Measurements from ENCODE around the gene GALNTL6. TPM values are rescaled to one million over a fixed set of nuclear protein-coding genes. Genes with fewer than 3 reads are reported as not detected.

GALNTL6 gene
- total RNA-seq, 6 donors from 2014 or later: 0.26 to 18.9 TPM; not detected in 4

DNA sequence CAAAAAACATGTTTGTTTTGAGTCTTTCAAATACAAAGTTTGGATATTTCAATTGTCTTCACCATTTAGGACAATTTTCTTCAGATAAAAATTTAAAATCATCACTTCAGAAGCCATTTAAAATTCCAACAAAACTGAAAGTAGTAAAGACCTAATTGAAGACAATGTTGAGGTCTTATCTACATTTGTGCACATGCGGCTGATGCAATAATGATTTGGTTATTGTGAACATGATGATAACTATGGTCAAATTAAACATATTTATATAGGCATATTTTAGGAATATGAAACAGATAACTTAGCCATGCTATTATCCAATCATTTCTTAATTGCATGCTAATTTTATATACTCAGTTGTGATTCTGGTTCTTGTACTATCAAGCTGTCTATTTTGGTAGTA, 407.5 kb downstream of the GALNTL6 start:
- Histone ChIP-seq H3K27ac (no peak overlapping the region), H3K27me3 (no peaks in the 10 kb centered on the region), H3K36me3 (no peaks in the 10 kb centered on the region), H3K4me1 (no peaks in the 10 kb centered on the region), H3K4me3 (no peak overlapping the region), H3K9me3 (no peaks in the 10 kb centered on the region)
- WGBS, 2 donors: 0% methylated on average over 1 of the region's 1 CpG
- no peak for TF ChIP-seq EP300 (IDR thresholded peaks at IDR 0.05)
- TF ChIP-seq POLR2A (IDR thresholded peaks at IDR 0.05): no peak
- TF ChIP-seq CTCF (IDR thresholded peaks at IDR 0.05): no peak
- no peak for TF ChIP-seq POLR2AphosphoS5 (IDR thresholded peaks at IDR 0.05)
- no peak for DNase-seq
- no peak for ATAC-seq (ENCODE audit: low FRiP score in 2 of 2)

DNA sequence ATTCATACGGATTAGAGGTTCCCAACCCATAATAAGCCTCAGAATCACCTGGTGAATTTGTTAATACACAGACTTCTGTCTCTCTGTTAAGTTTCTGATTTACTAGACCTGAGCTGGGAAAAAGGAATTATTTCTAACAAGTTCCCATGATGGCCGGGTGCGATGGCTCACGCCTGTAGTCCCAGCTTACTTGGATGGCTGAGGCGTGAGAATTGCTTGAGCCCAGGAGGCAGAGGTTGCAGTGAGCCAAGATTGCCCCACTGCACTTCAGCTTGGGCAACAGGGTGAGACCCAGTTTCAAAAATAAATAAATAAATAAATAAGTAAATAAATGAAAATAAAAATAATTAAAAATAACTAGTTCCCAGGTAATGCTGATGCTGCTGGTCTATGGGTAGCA, 412.3 kb downstream of the GALNTL6 start:
- H3K4me3 ChIP-seq: no peak overlapping the region
- TF ChIP-seq POLR2AphosphoS5 (IDR thresholded peaks at IDR 0.05) (no peak), POLR2A (IDR thresholded peaks at IDR 0.05) (no peak), CTCF (IDR thresholded peaks at IDR 0.05) (no peak), EP300 (IDR thresholded peaks at IDR 0.05) (no peak)
- no peaks in the 10 kb centered on the region for H3K4me1 ChIP-seq
- no peak overlapping the region for H3K27ac ChIP-seq
- H3K36me3 ChIP-seq: no peaks in the 10 kb centered on the region
- ATAC-seq (ENCODE audit: low FRiP score in 2 of 2) (no peak), DNase-seq (no peak)
- WGBS, 2 donors: 91 to 96% methylated on average over 5 of the region's 5 CpGs
- H3K27me3 ChIP-seq: no peaks in the 10 kb centered on the region
- no peaks in the 10 kb centered on the region for H3K9me3 ChIP-seq

DNA sequence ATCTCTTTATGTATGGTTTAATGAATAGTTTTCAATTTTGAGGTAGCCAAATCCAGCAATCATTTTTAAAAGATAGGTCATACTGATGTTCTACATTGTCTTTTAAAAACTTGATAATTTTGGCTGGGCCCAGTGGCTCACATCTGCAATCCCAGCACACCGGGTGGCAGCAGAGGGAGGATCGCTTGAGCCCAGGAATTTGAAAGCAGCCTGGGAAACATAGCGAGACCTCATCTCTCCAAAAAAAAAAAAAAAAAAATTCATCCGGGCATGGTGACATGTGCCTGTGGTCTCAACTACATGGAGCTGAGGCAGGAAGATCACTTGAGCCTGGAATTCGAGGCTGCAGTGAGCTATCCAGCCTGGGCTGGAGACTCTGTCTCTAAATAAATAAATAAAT, 419.8 kb downstream of the GALNTL6 start:
- no peaks in the 10 kb centered on the region for H3K9me3 ChIP-seq
- H3K27ac ChIP-seq: no peak overlapping the region
- TF ChIP-seq CTCF (IDR thresholded peaks at IDR 0.05) (no peak), EP300 (IDR thresholded peaks at IDR 0.05) (no peak), POLR2AphosphoS5 (IDR thresholded peaks at IDR 0.05) (no peak), POLR2A (IDR thresholded peaks at IDR 0.05) (no peak)
- H3K4me1 ChIP-seq: no peaks in the 10 kb centered on the region
- no peak overlapping the region for H3K4me3 ChIP-seq
- no peaks in the 10 kb centered on the region for H3K27me3 ChIP-seq
- no peak for ATAC-seq (ENCODE audit: low FRiP score in 2 of 2)
- no peak for DNase-seq
- no peaks in the 10 kb centered on the region for H3K36me3 ChIP-seq
- 50 to 55% methylated on average over 5 of the region's 5 CpGs for WGBS, 2 donors

GRCh38 chr4:172243551-172243950, 430.3 kb downstream of the GALNTL6 start:
- TF ChIP-seq EP300 (IDR thresholded peaks at IDR 0.05) (no peak), POLR2AphosphoS5 (IDR thresholded peaks at IDR 0.05) (no peak), CTCF (IDR thresholded peaks at IDR 0.05) (no peak), POLR2A (IDR thresholded peaks at IDR 0.05) (no peak)
- Histone ChIP-seq H3K36me3 (no peaks in the 10 kb centered on the region), H3K4me3 (no peak overlapping the region), H3K9me3 (no peaks in the 10 kb centered on the region), H3K27me3 (no peaks in the 10 kb centered on the region), H3K4me1 (no peaks in the 10 kb centered on the region), H3K27ac (no peak overlapping the region)
- 92 to 94% methylated on average over 4 of the region's 4 CpGs for WGBS, 2 donors
- DNase-seq (no peak), ATAC-seq (ENCODE audit: low FRiP score in 2 of 2) (no peak)

- Histone ChIP-seq H3K4me1 (no peaks in the 10 kb centered on the region), H3K27me3 (no peaks in the 10 kb centered on the region), H3K36me3 (no peaks in the 10 kb centered on the region), H3K4me3 (no peak overlapping the region), H3K9me3 (no peaks in the 10 kb centered on the region), H3K27ac (no peak overlapping the region)
- no peak for TF ChIP-seq EP300 (IDR thresholded peaks at IDR 0.05)
- no peak for TF ChIP-seq CTCF (IDR thresholded peaks at IDR 0.05)
- no peak for TF ChIP-seq POLR2A (IDR thresholded peaks at IDR 0.05)
- no peak for TF ChIP-seq POLR2AphosphoS5 (IDR thresholded peaks at IDR 0.05)
- no peak for ATAC-seq (ENCODE audit: low FRiP score in 2 of 2)
- DNase-seq: no peak
Measured at GRCh38 chr4:172245516-172245915, 432.3 kb downstream of the GALNTL6 start.
